Heart right ventricle (tissue), 16 donors: ENCODE measurements around the gene ZNF569. TPM values are rescaled to one million over a fixed set of nuclear protein-coding genes. Genes with fewer than 3 reads are reported as not detected.

ENCODE experiments used
- ATAC-seq, 8 donors: fragments of 200-7000 bp; cut with Tn5 transposase; one replicate each; pipeline ENCODE4 v1.9.1; 2020; ENCODE audit warnings: mild to moderate bottlenecking in 8 of 8, moderate library complexity in 8 of 8, moderate number of reproducible peaks in 1 of 8
- DNase-seq, 2 donors: peaks; one replicate each; pipeline ENCODE4 v3.0.0-alpha.2; 2020
- H3K27ac ChIP-seq, 10 donors: fragments of 200-600 bp; sonication (generic) in 2 of 10; one replicate each; pipeline versions ENCODE4 v1.5.0 to v1.8.0; 2020 to 2022; ENCODE audit warnings: mild to moderate bottlenecking in 3 of 10
- H3K27me3 ChIP-seq, 7 donors: fragments of 200-600 bp; one replicate each; pipeline ENCODE4 v1.8.0; 2021 to 2022; ENCODE audit warnings: mild to moderate bottlenecking in 2 of 7
- H3K36me3 ChIP-seq, 9 donors: fragments of 200-600 bp; sonication (generic) in 1 of 9; one replicate each; pipeline versions ENCODE4 v1.5.0 to v1.8.0; 2020 to 2022; ENCODE audit warnings: mild to moderate bottlenecking in 2 of 9
- H3K4me1 ChIP-seq, 9 donors: fragments of 200-600 bp; sonication (generic) in 1 of 9; one replicate each; pipeline versions ENCODE4 v1.5.0 to v1.8.0; 2020 to 2022; ENCODE audit warnings: mild to moderate bottlenecking in 4 of 9
- H3K4me3 ChIP-seq, 10 donors: fragments of 200-600 bp; sonication (generic) in 2 of 10; one replicate each; pipeline versions ENCODE4 v1.5.0 to v1.8.0; 2020 to 2022; ENCODE audit warnings: mild to moderate bottlenecking in 7 of 10, moderate library complexity in 2 of 10
- H3K9me3 ChIP-seq, 11 donors: fragments of 200-600 bp in 10 of 11; sonication (generic) in 2 of 11; one replicate each; pipeline versions ENCODE4 v1.5.0 to v1.8.0; 2013 to 2022; ENCODE audit warnings: mild to moderate bottlenecking in 2 of 11, control low read depth in 1 of 11, moderate library complexity in 1 of 11
- CTCF ChIP-seq, 9 donors: fragments of 200-600 bp; sonication (generic) in 2 of 9; IDR thresholded peaks; one replicate each; pipeline versions ENCODE4 v1.5.0 to v1.8.0; 2021 to 2022; ENCODE audit warnings: antibody characterized with exemption in 9 of 9, mild to moderate bottlenecking in 5 of 9, moderate library complexity in 1 of 9
- WGBS, 2 donors: extraction: QIAGEN DNeasy Blood & Tissue Kit; methylation state at CpG; one replicate each; pipeline ENCODE4 v1.1.7; 2013; ENCODE audit warnings: inconsistent platforms in 1 of 2; 5-methylcytosine and 5-hydroxymethylcytosine counted together
- intact Hi-C, 10 donors: fragments of 100-400 bp; cut with DNase I; formaldehyde crosslinking; loops; one replicate each; pipeline versions ENCODE4 v1.11.1 to v1.14.2; 2022
- long read RNA-seq, 3 donors: library from polyadenylated mRNA; unstranded; transcript quantifications; one replicate each; pipeline ENCODE4 v2.0.0, GENCODE V29; 2020 to 2021
- polyA plus RNA-seq, 2 donors: library from polyadenylated mRNA; stranded (reverse); fragments of 200-250 nt; gene quantifications; one replicate each; pipeline ENCODE4 v1.2.3, GENCODE V29; 2013
- total RNA-seq, 10 donors: library from RNA; stranded (reverse); fragmentation: NEBNext Ultra II Directional in 3 of 10; extraction: Animal tissue kit (Norgen Biotek cat#: 25700) in 3 of 10; gene quantifications; one replicate each; pipeline versions ENCODE4 v1.2.1 to v1.2.4, GENCODE V29; 2021 to 2023
- donor health status: Arrhythmogenic right ventricular cardiomyopathy.
- donor health status: ischemic (EF 13 %, LVEDD 7.1; RV severe dilation, severe dysfunction).
- donor health status: healthy with polysubstance abuse.
- donor health status: DM: no; HTN: yes; CAD: no.
- donor health status: DM: no; HTN: no; CAD: no.
- donor health status: ischemic (EF 25% LVEDD 6.9; RV normal size, moderate dysfunction).
- donor health status: ischemic (EF 25% LVEDD 5.7; RV mildly dilated, moderate dysfunction).
- donor health status: healthy.
- donor health status: DM: yes; HTN: yes; CAD: no.
- donor health status: Ischemic cardiomyopathy.
- donor health status: ischemic (EF 35%, LVEDD 5.7; RV mildly dilated, moderate dysfunction).
- donor health status: nonischemic (EF 11% LVEDD 7.7; RV severe dilation, severe dysfunction).
- donor health status: DM: yes; HTN: yes; CAD: no.
- donor health status: PGD.
- donor health status: ischemic (EF 29% LVEDD 5.4; RV normal size, mild dysfunction).
- donor health status: nonischemic (EF 23%, LVEDD 6.1; RV moderate dilation, normal function).

Gene ZNF569
- total RNA-seq (1 to 10 TPM; 4.5 to 8.0 (median 6.2) TPM), polyA plus RNA-seq (1 to 10 TPM; 3.0 to 3.5 TPM)
- long read RNA-seq, donor 1, full-length matches to known transcripts = 6 of 9 reads
- long read RNA-seq, donor 1, partial matches to known transcripts = 1 of 9 reads
- long read RNA-seq, donor 1, other reads (novel, unspliced or antisense) = 2 of 9 reads
- long read RNA-seq, donor 2, full-length matches to known transcripts = 5 of 11 reads
- long read RNA-seq, donor 2, partial matches to known transcripts = 1 of 11 reads
- long read RNA-seq, donor 2, other reads (novel, unspliced or antisense) = 5 of 11 reads
- long read RNA-seq, donor 3, full-length matches to known transcripts = 17 of 31 reads
- long read RNA-seq, donor 3, partial matches to known transcripts = 2 of 31 reads
- long read RNA-seq, donor 3, other reads (novel, unspliced or antisense) = 12 of 31 reads

GRCh38 chr19:37466798-37467607, at the start of gene ZNF569:
TSS of gene ZNF569 (minus strand) at chr19:37467444. CDS start at chr19:37444921, 22,523 bp downstream.
- peaks cover 2 to 34% (median 27%) of the 10 kb centered on the region in 9 donors for H3K4me1 ChIP-seq
- intact Hi-C loops = loop anchor here in 7 of 10 donors (1.0 to 10.0 kb wide), 11 partner anchors 39 to 495 kb away; partner anchors contain the start of genes ZNF793 (in 5 of the 7), ZNF527 (in 4 of the 7), ZFP30 (in 1 of the 7) and ZNF585A (in 1 of the 7)
- no peak for TF ChIP-seq CTCF (IDR thresholded peaks at IDR 0.05)
- H3K9me3 ChIP-seq = peaks cover 0 to 60% (median 8%) of the 10 kb centered on the region in 11 donors
- peak within 1 kb of the TSS; percentile 85 to 99 (median 94) for H3K27ac ChIP-seq
- DNase-seq = peak; percentile 85 to 93
- H3K36me3 ChIP-seq = peaks cover 0 to 51% (median 31%) of the 10 kb centered on the region in 9 donors
- H3K4me3 ChIP-seq = peak within 1 kb of the TSS; percentile 71 to 85 (median 79)
- peak; percentile 84 to 90 (median 86) for ATAC-seq
- no peaks in the 10 kb centered on the region for H3K27me3 ChIP-seq
- 0% methylated on average over 62 of the region's 62 CpGs for WGBS, 2 donors

- intact Hi-C loops = no loop called here
- H3K27ac ChIP-seq = no peak overlapping the region
- no peak for TF ChIP-seq CTCF (IDR thresholded peaks at IDR 0.05)
- DNase-seq (no peak), ATAC-seq (no peak)
- H3K9me3 ChIP-seq = peaks cover 0 to 73% (median 9%) of the 10 kb centered on the region in 11 donors
- no peaks in the 10 kb centered on the region for H3K27me3 ChIP-seq
- peaks cover 0 to 98% (median 48%) of the 10 kb centered on the region in 9 donors for H3K36me3 ChIP-seq
- peaks cover 0 to under 1% (median 0%) of the 10 kb centered on the region in 9 donors for H3K4me1 ChIP-seq
- no peak overlapping the region for H3K4me3 ChIP-seq
- 53 to 60% methylated on average over 2 of the region's 2 CpGs for WGBS, 2 donors
Observed at GRCh38 chr19:37513397-37513796, 46.2 kb upstream of the ZNF569 start.

- H3K36me3 ChIP-seq = peaks cover 0 to 83% (median 35%) of the 10 kb centered on the region in 9 donors
Observed at GRCh38 chr19:37511821-37512220, 44.6 kb upstream of the ZNF569 start.

More at GRCh38 chr19:37511821-37512220, 44.6 kb upstream of the ZNF569 start:
- H3K4me3 ChIP-seq = no peak overlapping the region
- intact Hi-C loops = no loop called here
- no peak for TF ChIP-seq CTCF (IDR thresholded peaks at IDR 0.05)
- peaks cover 0 to 14% (median 8%) of the 10 kb centered on the region in 9 donors for H3K4me1 ChIP-seq
- DNase-seq = no peak
- no peak for ATAC-seq
- WGBS, 2 donors = 96% methylated on average over 3 of the region's 3 CpGs
- H3K27me3 ChIP-seq = no peaks in the 10 kb centered on the region
- H3K27ac ChIP-seq = no peak overlapping the region
- H3K9me3 ChIP-seq = peaks cover 0 to 67% (median 2%) of the 10 kb centered on the region in 11 donors
